Memory B cell (primary cell): ENCODE data around the gene PRRT4.

Experiments
- ATAC-seq: fragments of 150-1000 bp; cut with Tn5 transposase; 2 replicates; pipeline ENCODE4 v1.10.0; 2021; ENCODE audit warnings: low read depth, mild to moderate bottlenecking, moderate library complexity
- DNase-seq, 2 donors: peaks; one replicate each; pipeline ENCODE4 v3.0.0; 2022; ENCODE audit warnings: low spot score in 2 of 2
- H3K27ac Mint-ChIP-seq: one replicate; pipeline ENCODE4 v1.8.0; 2022; ENCODE audit warnings: mild to moderate bottlenecking, moderate library complexity, mixed read lengths
- H3K27me3 Mint-ChIP-seq: one replicate; pipeline ENCODE4 v1.8.0; 2022; ENCODE audit warnings: mixed read lengths
- H3K36me3 Mint-ChIP-seq: one replicate; pipeline ENCODE4 v1.8.0; 2022; ENCODE audit warnings: mild to moderate bottlenecking, mixed read lengths
- H3K4me1 Mint-ChIP-seq: one replicate; pipeline ENCODE4 v1.8.0; 2022; ENCODE audit warnings: mixed read lengths
- H3K4me3 Mint-ChIP-seq: one replicate; pipeline ENCODE4 v1.8.0; 2022; ENCODE audit warnings: mild to moderate bottlenecking, moderate library complexity, mixed read lengths
- H3K9me3 Mint-ChIP-seq: one replicate; pipeline ENCODE4 v1.8.0; 2022; ENCODE audit warnings: mixed read lengths

The PRRT4 gene

GRCh38 chr7:128352636-128353035 lies 8.9 kb downstream of the PRRT4 start:
- ATAC-seq (no peak), DNase-seq (no peak)
- H3K27me3 Mint-ChIP-seq: peaks cover 20% of the 10 kb centered on the region
- peak overlapping the region; percentile 75 for H3K4me3 Mint-ChIP-seq
- H3K27ac Mint-ChIP-seq: no peak overlapping the region
- no peaks in the 10 kb centered on the region for H3K4me1 Mint-ChIP-seq
- H3K36me3 Mint-ChIP-seq: no peaks in the 10 kb centered on the region
- H3K9me3 Mint-ChIP-seq: no peaks in the 10 kb centered on the region

GRCh38 chr7:128352153-128352537 lies 9.3 kb downstream of the PRRT4 start:
- H3K27ac Mint-ChIP-seq: no peak overlapping the region
- no peaks in the 10 kb centered on the region for H3K36me3 Mint-ChIP-seq
- H3K4me1 Mint-ChIP-seq: no peaks in the 10 kb centered on the region
- DNase-seq: no peak
- H3K27me3 Mint-ChIP-seq: peaks cover 21% of the 10 kb centered on the region
- H3K4me3 Mint-ChIP-seq: no peak overlapping the region
- ATAC-seq: peak; percentile 35
- no peaks in the 10 kb centered on the region for H3K9me3 Mint-ChIP-seq

GRCh38 chr7:128351296-128352152 lies 10.0 kb downstream of the PRRT4 start:
- Mint-ChIP-seq H3K27ac (no peak overlapping the region), H3K4me1 (no peaks in the 10 kb centered on the region)

GRCh38 chr7:128350708-128351295 lies 10.7 kb downstream of the PRRT4 start:
- no peak overlapping the region for H3K27ac Mint-ChIP-seq
- H3K9me3 Mint-ChIP-seq: no peaks in the 10 kb centered on the region
- no peak for ATAC-seq
- H3K36me3 Mint-ChIP-seq: no peaks in the 10 kb centered on the region
- peaks cover 21% of the 10 kb centered on the region for H3K27me3 Mint-ChIP-seq
- peak overlapping the region; percentile 45 for H3K4me3 Mint-ChIP-seq
- no peak for DNase-seq
- H3K4me1 Mint-ChIP-seq: no peaks in the 10 kb centered on the region

More at GRCh38 chr7:128351296-128352152, 10.0 kb downstream of the PRRT4 start:
- H3K4me3 Mint-ChIP-seq: peak overlapping the region; percentile 45
- H3K9me3 Mint-ChIP-seq: no peaks in the 10 kb centered on the region
- ATAC-seq (peak; percentile 50), DNase-seq (no peak)
- H3K27me3 Mint-ChIP-seq: peaks cover 21% of the 10 kb centered on the region
- H3K36me3 Mint-ChIP-seq: no peaks in the 10 kb centered on the region

- H3K27me3 Mint-ChIP-seq: peaks cover 21% of the 10 kb centered on the region
- ATAC-seq (no peak), DNase-seq (no peak)
- no peaks in the 10 kb centered on the region for H3K9me3 Mint-ChIP-seq
- no peak overlapping the region for H3K27ac Mint-ChIP-seq
- H3K36me3 Mint-ChIP-seq: no peaks in the 10 kb centered on the region
- no peaks in the 10 kb centered on the region for H3K4me1 Mint-ChIP-seq
- H3K4me3 Mint-ChIP-seq: no peak overlapping the region
Observed at GRCh38 chr7:128349466-128349825, 12.0 kb downstream of the PRRT4 start.

GRCh38 chr7:128347647-128348097 lies 13.8 kb downstream of the PRRT4 start:
- DNase-seq: no peak
- no peaks in the 10 kb centered on the region for H3K9me3 Mint-ChIP-seq
- peaks cover 4% of the 10 kb centered on the region for H3K4me1 Mint-ChIP-seq
- H3K4me3 Mint-ChIP-seq: no peak overlapping the region
- no peak for ATAC-seq
- no peak overlapping the region for H3K27ac Mint-ChIP-seq
- H3K27me3 Mint-ChIP-seq: peaks cover 9% of the 10 kb centered on the region
- no peaks in the 10 kb centered on the region for H3K36me3 Mint-ChIP-seq

GRCh38 chr7:128344431-128344774 lies 17.1 kb downstream of the PRRT4 start:
- H3K4me1 Mint-ChIP-seq: peaks cover 20% of the 10 kb centered on the region
- no peak overlapping the region for H3K27ac Mint-ChIP-seq

GRCh38 chr7:128343554-128344430 lies 17.7 kb downstream of the PRRT4 start, which contains the start of gene RBM28:
TSS of gene RBM28 (minus strand) at chr7:128343908. CDS start at chr7:128343793, 115 bp downstream.
- H3K4me1 Mint-ChIP-seq: peaks cover 20% of the 10 kb centered on the region
- H3K27me3 Mint-ChIP-seq: peaks cover 6% of the 10 kb centered on the region
- H3K36me3 Mint-ChIP-seq: peaks cover 7% of the 10 kb centered on the region
- peak; percentile 90 to 95 for DNase-seq
- peak; percentile 93 for ATAC-seq
- peak within 1 kb of the TSS; percentile 99 for H3K4me3 Mint-ChIP-seq
- H3K27ac Mint-ChIP-seq: peak within 1 kb of the TSS; percentile 92
- H3K9me3 Mint-ChIP-seq: no peaks in the 10 kb centered on the region

More at GRCh38 chr7:128344431-128344774, 17.1 kb downstream of the PRRT4 start:
- peaks cover 6% of the 10 kb centered on the region for H3K27me3 Mint-ChIP-seq
- H3K4me3 Mint-ChIP-seq: no peak overlapping the region
- DNase-seq (no peak), ATAC-seq (no peak)
- peaks cover 6% of the 10 kb centered on the region for H3K36me3 Mint-ChIP-seq
- no peaks in the 10 kb centered on the region for H3K9me3 Mint-ChIP-seq

- no peaks in the 10 kb centered on the region for H3K9me3 Mint-ChIP-seq
- H3K4me3 Mint-ChIP-seq: no peak overlapping the region
- no peaks in the 10 kb centered on the region for H3K27me3 Mint-ChIP-seq
- H3K4me1 Mint-ChIP-seq: peaks cover 20% of the 10 kb centered on the region
- ATAC-seq (no peak), DNase-seq (no peak)
- no peak overlapping the region for H3K27ac Mint-ChIP-seq
- peaks cover 15% of the 10 kb centered on the region for H3K36me3 Mint-ChIP-seq
Observed at GRCh38 chr7:128341733-128342132, 19.8 kb downstream of the PRRT4 start.

- no peaks in the 10 kb centered on the region for H3K9me3 Mint-ChIP-seq
- no peak for ATAC-seq
- H3K27me3 Mint-ChIP-seq: no peaks in the 10 kb centered on the region
- H3K27ac Mint-ChIP-seq: no peak overlapping the region
- no peak for DNase-seq
- no peak overlapping the region for H3K4me3 Mint-ChIP-seq
- H3K4me1 Mint-ChIP-seq: peaks cover 4% of the 10 kb centered on the region
- peaks cover 45% of the 10 kb centered on the region for H3K36me3 Mint-ChIP-seq
Observed at GRCh38 chr7:128335730-128336129, 25.8 kb downstream of the PRRT4 start.

- H3K4me1 Mint-ChIP-seq: peaks cover 2% of the 10 kb centered on the region
- ATAC-seq (no peak), DNase-seq (no peak)
- H3K36me3 Mint-ChIP-seq: peaks cover 43% of the 10 kb centered on the region
- H3K27ac Mint-ChIP-seq: no peak overlapping the region
- H3K9me3 Mint-ChIP-seq: no peaks in the 10 kb centered on the region
- H3K27me3 Mint-ChIP-seq: no peaks in the 10 kb centered on the region
- H3K4me3 Mint-ChIP-seq: no peak overlapping the region
Observed at GRCh38 chr7:128324368-128324680, 37.2 kb downstream of the PRRT4 start.

- Mint-ChIP-seq H3K27me3 (no peaks in the 10 kb centered on the region), H3K9me3 (no peaks in the 10 kb centered on the region), H3K4me3 (no peak overlapping the region), H3K27ac (peak overlapping the region; percentile 31), H3K36me3 (peaks cover 48% of the 10 kb centered on the region), H3K4me1 (peaks cover 2% of the 10 kb centered on the region)
- DNase-seq (no peak), ATAC-seq (no peak)
Observed at GRCh38 chr7:128323459-128324367, 37.8 kb downstream of the PRRT4 start.

GRCh38 chr7:128323040-128323439 lies 38.5 kb downstream of the PRRT4 start:
- Mint-ChIP-seq H3K27ac (peak overlapping the region; percentile 19), H3K9me3 (no peaks in the 10 kb centered on the region), H3K36me3 (peaks cover 49% of the 10 kb centered on the region), H3K4me1 (peaks cover 2% of the 10 kb centered on the region), H3K4me3 (no peak overlapping the region), H3K27me3 (no peaks in the 10 kb centered on the region)
- DNase-seq (no peak), ATAC-seq (no peak)
